ENCODE results near the gene PHACTR1.

PHACTR1 gene

GRCh38 chr6:13248584-13248985 lies 532.0 kb downstream of the PHACTR1 start:
- no peak for DNase-seq

GRCh38 chr6:13248994-13249393 lies 532.4 kb downstream of the PHACTR1 start:
- no peak for DNase-seq

- DNase-seq: no peak
Measured at GRCh38 chr6:13249817-13250216, 533.2 kb downstream of the PHACTR1 start.

- DNase-seq: no peak
Measured at GRCh38 chr6:13250703-13251102, 534.1 kb downstream of the PHACTR1 start.

GRCh38 chr6:13251242-13251641 lies 534.7 kb downstream of the PHACTR1 start:
- no peak for DNase-seq

- no peak for DNase-seq
Measured at GRCh38 chr6:13252790-13253189, 536.2 kb downstream of the PHACTR1 start.

GRCh38 chr6:13253272-13253671 lies 536.7 kb downstream of the PHACTR1 start:
- DNase-seq: no peak

GRCh38 chr6:13256266-13257001 lies 539.9 kb downstream of the PHACTR1 start:
- no peak for DNase-seq

- DNase-seq: no peak
Measured at GRCh38 chr6:13259393-13259792, 542.8 kb downstream of the PHACTR1 start.

GRCh38 chr6:13260101-13260598 lies 543.6 kb downstream of the PHACTR1 start:
- no peak for DNase-seq

GRCh38 chr6:13260831-13261230 lies 544.3 kb downstream of the PHACTR1 start:
- no peak for DNase-seq

GRCh38 chr6:13261464-13261994 lies 545.0 kb downstream of the PHACTR1 start:
- peak in 1 of 4 experiments; percentile 1 for DNase-seq

GRCh38 chr6:13262302-13263230 lies 546.0 kb downstream of the PHACTR1 start:
- no peak for DNase-seq

- no peak for DNase-seq
Measured at GRCh38 chr6:13263669-13264068, 547.1 kb downstream of the PHACTR1 start.

- no peak for DNase-seq
Measured at GRCh38 chr6:13267142-13267651, 550.6 kb downstream of the PHACTR1 start.

- DNase-seq: no peak
Measured at GRCh38 chr6:13268913-13269518, 552.4 kb downstream of the PHACTR1 start.

GRCh38 chr6:13272131-13273046 lies 555.8 kb downstream of the PHACTR1 start:
- DNase-seq: no peak

GRCh38 chr6:13273202-13273930 lies 556.8 kb downstream of the PHACTR1 start:
- DNase-seq: no peak

- peak in 2 of 4 experiments; percentile 9 to 32 for DNase-seq
Measured at GRCh38 chr6:13273931-13274706, 557.6 kb downstream of the PHACTR1 start.

Measured in activated naive CD4-positive, alpha-beta T cell (primary cell).